GM19438 (cell line): Measurements from ENCODE around the gene SNCG.
"Not testable (repeated sequence)": the region's sequence is repeated elsewhere in the genome, so short reads cannot be mapped to it uniquely, and the experiment has no call there.

Source experiments
- ATAC-seq: cut with Tn5 transposase; IDR thresholded peaks from one replicate; pipeline ENCODE4 v1.9.1; 2021; ENCODE audit warnings: low read depth; ENCODE audit not compliant: unreplicated experiment

Gene SNCG

DNA sequence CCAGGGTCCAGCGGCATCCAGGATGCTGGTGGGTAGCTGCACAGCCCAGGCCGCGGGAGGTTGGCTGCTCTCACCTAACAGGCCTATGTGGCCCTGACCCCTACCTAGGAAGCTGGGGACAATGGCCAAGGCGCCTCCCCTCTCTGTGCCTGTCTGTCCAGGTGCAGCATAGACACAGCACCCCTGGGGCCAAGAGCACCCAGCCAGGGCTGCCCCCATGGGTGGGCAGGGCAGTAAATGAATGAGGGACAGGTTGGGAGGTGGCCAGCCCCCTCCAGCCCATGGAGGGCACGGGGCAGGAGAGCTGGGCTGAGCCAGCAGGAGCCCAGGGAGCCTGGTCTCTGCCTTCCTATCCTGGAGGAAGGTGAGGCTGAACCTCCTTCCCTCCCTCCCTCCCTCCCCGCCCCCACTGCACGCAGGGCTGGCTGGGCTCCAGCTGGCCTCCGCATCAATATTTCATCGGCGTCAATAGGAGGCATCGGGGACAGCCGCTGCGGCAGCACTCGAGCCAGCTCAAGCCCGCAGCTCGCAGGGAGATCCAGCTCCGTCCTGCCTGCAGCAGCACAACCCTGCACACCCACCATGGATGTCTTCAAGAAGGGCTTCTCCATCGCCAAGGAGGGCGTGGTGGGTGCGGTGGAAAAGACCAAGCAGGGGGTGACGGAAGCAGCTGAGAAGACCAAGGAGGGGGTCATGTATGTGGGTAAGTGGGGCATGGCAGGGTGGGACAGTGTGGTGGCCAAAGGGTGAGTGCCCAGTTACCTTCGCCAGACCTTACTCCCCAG lies at the start of gene SNCG:
SNCG (plus strand) TSS at position 484 of the 785 bp plus-strand sequence; CDS start at position 583, 99 bp downstream.
- no peak for ATAC-seq

DNA sequence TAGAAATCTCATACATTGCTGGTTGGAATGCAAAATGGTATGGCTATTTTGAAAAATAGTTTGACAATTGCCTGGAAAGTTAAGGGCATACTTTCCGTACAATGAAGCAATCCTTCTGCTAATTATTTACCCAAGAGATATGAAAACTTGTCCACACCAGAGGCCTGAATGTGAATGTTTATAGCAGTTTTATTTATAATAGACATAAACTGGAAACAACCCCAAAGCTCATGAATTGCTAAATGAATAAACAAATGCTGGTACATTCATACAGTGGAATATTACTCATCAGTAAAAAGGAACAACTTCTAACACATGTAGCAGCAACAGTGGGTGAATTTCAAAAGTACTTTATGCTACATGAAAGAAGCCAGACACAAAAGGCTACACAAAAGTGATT lies 43.7 kb upstream of the SNCG start:
- ATAC-seq = no peak

DNA sequence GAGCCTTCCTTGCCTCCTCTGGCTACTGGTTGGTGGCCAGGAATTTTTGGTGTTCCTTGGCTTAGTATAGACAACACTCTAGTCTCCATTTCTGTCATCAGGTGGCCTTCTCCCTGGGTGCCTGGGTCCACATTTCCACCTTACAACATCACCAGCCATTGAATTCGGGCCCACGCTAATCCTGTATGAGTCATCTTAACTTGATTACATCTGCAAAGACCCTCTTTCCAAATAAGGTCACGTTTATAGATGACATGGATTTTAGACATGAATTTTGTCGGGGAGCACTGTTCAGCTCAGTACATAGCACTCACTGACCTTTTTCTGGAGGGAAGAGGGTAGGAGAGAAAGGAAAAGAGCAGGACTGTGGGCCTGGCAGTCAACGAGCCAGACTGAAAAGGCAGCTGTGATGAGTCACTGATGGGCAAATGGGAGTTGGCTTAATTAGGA lies 40.4 kb upstream of the SNCG start:
- no peak for ATAC-seq

DNA sequence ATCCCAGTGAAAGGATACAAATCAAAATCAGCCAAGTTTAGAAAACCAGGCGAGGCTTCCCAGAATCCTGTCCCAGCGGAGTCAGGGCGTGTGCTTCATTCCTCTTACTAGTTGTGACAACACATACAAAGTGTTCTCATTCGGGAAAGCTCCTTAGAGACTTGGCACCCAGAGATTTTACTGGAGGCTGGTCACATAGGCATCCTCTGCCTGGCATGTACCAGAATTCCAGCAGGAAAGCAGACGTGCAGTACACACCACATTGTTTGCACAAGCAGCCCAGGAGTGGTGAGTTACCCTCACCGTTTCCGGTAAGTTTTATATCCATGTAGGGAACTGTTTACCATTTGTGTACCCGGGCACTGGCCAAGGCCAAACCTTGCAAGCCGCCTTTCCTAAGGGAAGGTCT lies 35.8 kb upstream of the SNCG start:
- no peak for ATAC-seq

DNA sequence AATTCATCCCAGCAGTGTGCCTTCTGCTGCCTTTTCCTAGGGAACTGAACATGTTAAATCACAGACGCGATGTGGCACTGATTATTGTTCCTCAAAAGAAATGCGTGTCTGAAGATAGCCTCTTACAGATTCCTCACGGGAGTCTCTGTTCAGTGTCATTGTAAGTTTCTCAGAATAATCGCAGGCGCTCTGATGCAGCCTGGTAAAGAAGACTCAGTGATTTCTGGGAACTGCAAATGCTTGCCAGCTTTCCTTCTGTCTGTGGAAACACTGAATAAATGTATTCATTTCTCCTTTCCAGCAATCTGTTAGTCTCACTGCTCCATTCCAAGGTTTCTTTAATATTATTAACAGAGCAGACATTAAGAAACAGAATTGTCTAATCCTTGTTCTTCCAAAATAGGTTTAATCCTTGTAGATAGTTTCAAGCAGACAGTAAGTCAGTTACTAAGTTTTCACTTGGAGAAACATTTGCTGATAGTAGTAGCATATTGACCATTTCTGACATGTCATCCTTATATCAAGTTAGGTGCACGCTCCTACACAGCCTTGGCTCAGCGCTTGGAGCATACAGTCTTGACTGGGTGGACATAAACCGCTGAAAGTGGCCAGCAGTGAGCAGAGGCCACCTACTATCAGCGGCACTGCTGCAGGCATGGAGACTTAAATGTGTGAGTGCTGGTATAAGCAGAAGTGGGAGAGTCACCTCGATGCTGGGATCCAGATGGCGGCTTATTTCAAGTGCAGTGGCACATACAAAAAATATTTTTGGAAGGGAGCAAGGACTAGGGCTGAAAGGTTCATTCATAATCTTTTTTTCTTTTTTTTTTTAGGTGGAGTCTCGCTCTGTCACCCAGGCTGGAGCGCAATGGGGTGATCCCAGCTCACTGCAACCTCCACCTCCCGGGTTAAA lies 28.7 kb upstream of the SNCG start:
- ATAC-seq = no peak

DNA sequence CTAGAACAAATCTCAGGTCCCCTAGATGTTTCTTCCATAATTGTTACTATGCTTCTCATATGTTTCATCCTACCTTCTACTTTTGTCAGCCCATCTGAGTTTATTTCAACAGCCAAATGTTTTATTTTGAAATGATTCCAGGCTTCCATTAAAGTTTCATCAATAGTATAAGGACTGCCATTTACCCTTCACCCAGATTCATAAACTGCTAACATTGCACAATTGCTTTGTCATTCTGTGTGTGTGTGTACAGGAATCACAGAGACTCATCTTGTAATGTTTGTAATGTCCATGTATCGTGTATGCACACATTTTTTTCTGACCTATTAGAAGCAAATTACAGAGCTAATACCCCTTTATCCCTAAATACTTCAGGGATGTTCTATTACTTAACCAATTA lies 26.5 kb upstream of the SNCG start:
- ATAC-seq = no peak

DNA sequence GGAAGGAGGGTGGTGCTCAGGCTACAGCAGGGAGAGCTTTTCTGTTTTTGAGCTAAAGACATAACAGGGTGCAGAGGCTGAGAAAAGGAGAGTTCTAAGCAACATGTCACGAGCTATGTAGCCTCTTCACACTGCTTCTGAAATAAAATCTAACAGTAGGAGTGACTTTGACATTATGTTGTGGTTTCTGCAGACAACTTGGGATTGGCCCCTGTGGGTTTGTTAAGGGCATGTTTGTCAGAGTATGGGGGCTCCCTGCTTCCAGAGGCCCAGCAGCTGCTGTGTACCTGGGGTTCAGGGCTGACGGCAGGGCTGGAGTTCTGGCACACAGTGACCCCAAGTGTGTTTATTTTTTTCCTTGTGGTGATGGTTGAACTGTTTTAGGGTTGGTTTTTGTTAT lies 25.7 kb upstream of the SNCG start:
- ATAC-seq = no peak

DNA sequence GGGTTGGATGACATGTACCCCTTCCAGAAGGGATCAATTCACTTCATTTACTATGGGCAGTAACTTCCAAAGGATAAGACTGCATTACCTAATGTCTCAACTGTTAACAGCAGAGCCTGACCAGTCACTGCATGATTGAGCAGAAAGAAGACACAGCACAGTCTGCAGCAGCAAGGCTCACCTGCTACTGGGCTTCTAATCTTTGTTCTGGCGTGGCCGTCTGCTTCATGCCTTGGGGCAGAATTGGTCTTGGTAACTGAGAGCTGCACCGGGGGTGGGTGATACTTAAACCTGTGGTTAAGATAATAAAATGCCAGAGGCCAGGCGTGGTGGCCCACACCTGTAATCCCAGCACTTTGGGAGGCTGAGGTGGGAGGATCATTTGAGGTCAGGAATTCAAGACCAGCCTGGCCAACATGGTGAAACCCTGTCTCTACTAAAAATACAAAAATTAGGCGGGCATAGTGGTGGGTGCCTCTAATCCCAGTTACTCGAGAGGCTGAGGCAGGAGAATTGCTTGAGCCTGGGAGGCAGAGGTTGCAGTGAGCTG lies 24.2 kb upstream of the SNCG start:
- not testable (repeated sequence) for ATAC-seq

DNA sequence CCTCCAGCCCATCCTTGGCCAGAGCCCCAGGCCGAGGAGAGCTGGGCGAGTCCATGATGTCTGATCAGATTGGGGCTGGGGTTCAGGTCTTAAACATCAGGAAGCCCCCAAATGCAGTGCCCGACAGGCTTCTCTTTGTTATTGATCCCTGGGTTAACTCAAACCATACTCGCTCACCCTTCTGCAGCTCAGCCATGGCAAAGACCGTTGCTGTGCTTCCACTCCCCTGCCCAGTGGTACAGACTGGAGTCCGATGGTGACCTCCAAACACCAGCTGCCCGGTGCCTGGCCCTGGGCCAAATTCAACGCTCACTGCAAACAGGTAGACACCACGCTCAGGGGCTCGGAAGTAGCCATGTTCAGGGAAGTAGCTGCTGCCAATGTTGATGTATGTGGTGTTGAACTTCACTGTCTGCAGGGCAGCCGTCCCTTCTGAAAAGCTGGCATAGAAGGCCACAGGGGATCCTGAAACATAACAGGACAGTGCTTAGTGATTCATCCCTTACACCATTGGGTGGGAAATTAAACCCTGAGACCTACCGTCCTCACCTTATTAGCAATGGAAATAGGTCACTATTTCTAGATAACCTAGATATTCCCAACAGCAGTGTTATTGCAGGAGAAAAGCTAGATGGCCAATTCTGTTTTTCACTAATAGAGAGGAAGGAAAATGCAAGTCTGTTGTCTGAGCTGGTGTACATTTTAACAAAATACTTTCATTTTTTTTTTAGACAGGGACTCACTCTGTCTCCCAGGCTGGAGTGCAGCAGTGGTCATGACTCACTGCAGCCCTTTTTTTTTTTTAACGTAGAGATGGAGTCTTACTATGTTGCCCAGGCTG lies 21.5 kb upstream of the SNCG start:
- ATAC-seq = no peak

DNA sequence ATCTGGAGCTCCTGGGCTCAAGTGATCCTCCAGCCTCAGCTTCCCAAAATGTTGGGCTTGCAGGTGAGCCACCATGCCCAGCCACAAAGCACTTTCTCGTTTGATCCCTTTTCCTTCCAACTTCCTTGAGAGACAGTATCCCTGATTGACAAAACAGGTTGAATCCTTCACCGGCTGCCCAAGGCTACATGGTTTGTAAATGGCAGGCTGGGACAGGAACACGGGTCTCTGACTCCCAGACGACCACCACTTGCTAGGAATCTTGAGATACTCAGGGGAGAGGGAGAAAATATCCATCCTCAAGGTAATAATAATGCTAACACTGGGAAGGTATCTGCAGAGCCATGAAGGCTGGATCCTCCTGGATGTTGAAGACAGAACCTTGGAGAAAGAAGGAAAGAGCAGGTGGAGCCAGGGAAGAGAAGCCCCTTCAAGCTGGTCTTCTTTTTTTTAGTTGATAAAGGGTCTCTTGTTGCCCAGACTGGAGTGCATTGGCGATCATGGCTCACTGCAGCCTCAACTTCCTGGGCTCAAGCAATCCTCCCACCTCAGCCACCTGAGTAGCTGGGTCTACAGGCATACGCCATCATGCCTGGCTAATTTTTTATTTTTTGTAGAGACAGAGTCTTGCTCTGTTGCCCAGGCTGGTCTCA lies 20.8 kb upstream of the SNCG start:
- ATAC-seq = no peak

DNA sequence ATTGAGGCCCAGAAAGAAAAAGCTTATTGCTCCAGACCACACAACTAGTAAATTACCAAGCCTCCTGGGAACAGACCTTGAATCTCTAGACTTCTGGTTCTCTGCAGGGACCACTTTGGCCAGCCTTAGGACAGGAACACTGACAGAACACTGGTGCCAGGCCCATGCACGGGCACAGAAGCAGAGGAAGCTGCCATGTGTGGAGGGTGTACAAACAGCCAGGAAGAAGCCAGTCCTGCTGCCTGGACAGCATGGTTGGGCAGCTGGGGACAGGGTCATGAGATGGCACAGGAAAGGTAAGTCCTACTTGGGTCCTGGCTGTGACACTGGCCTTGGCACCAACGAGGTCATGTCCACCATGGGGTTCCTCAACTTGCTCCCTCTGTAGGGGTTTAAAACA lies 20.1 kb upstream of the SNCG start:
- no peak for ATAC-seq

DNA sequence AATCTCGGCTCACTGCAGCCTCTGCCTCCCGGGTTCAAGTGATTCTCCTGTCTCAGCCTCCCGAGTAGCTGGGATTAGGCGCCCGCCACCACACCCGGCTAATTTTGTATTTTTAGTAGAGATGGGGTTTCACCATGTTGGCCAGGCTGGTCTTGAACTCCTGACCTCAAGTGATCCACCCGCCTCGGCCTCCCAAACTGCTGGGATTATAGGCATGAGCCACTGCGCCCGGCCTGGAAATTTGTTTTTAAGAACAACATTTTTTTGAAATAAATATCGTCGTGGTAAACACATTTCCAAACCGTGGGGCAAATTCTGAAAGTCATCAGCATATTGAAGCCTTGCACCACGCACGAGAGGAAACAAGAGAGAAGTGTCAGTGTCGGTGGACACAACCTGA lies 18.3 kb upstream of the SNCG start:
- ATAC-seq = not testable (repeated sequence)

DNA sequence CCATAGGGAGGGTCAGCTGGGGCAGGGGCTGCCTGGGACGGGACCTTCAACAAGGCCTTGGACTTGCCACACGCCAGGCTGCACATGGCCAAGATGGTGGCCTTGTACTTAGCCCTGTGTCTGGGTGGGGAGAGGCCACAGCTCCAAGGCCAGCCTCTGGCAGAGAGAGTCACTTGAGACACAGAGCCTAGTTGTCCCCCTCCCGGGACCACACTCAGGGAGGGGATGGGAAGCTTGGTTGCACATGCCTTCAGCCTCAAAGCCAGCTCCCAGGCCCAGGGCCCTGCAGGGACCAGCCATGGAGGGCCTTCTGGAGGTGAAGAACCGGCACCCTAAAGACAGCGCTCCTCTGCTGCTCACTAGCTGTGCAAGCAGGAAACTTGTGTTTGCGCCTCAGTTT lies 17.7 kb upstream of the SNCG start:
- ATAC-seq = no peak

DNA sequence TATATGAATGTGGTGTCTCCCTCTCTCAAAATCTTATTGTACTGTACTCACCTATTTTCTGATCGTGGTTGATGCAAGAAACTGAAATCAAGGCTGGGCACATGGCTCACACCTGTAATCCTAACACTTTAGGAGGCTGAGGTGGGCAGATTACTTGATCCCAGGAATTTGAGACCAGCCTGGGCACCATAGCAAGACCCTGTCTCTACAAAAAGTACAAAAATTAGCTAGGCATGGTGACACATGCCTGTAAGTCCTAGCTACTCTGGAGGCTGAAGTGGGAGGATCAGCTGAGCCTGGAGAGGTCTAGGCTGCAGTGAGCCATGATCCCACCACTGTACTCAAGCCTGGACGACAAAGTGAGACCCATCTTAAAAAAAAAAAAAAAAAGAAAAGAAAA lies 17.0 kb upstream of the SNCG start:
- ATAC-seq = no peak

DNA sequence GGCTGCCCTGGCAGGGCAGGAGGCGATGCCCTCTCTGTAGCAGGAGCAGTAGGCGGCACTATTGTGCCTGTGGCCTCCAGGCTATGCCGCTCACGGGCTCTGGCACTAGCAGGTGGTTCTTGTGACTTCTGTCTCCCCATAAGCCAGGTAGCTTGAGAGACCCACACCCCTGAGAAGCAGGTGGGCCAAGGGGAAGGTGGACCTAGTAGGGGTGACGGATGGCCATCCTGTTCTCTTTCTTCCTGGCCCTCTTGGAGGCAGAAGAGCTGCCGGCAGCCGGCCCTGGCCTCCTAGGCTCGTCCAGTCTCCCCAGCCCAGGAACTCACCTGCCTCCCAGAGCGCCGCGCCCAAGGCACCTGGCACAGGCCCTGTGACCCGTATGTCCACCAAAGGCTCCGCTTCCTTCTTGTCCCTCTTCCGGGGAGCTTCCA lies 16.4 kb upstream of the SNCG start:
- no peak for ATAC-seq

DNA sequence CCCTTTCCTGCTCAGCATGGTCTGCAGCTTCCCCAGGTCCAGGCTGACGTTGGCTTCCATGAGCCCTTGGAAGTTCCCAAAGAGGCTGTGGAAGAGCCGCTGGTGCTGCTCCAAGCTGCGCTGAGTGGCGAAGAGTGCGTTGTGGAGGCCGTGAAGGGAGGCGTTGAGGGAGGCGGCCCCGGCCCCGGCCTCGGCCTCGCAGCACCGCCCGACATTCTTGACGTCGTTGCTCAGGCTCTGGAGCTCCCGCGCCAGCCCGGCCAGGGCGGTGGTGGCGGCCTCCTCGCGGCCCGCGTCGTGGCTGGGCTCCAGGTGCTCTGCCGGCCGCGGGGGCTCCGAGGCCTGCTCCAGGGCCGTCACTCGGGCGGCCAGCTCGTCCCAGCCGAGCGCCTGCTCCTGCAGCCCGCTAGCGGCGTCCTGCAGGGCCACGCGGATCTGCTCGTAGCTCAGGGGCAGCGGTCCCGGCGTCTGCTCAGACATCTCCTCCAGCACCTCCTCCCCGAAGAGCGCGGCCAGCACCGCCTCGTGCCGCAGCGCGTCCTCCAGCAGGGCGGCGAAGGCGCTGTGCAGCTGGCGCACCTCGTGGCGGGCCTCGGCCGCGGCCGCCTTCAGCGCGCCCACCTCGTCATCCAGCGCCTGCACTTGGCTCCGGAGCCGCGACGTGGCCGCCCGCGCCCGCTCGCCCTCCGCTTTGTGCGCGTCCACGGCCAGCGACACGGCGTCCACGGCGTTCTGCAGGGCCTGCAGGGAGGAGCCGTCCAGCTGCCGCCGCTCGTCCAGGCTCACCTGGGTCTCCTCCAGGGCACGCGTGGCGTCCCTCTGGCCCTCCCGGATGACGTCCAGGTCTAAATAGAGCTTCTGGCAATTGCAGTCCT lies 15.7 kb upstream of the SNCG start:
- no peak for ATAC-seq

DNA sequence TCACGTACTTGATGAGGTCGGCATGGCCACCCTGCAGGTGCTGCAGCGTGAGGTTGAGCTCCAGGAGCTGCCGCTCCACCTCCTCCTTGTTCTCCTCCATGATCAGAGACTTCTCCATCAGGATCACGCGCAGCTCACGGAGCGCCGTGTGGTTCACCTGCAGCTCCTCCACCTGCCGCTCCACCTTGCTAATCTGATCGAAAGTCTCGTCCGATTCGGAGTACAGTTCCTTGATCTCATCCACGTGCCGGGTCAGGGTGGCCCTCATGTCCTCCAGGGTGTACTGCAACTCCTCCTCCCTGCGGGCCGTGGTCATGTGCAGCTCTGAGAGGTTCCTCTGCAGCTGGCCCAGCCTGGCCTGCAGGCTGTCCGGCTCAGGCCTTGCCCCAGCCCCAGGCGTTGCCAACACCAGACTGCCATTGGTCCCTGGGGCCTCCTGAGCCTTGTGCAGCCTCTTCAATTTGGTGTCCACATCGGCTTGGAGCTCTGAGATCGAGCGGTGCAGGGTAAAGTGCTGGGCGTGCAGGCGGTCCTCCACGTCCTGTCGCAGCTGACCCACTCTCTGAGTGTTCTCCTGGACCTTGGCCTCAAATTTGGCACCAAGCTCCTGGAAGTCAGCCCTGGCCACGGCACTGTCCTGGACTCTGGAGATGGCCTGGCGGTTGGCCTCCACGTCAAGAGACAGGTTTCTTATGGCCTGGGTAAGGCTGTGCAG lies 14.9 kb upstream of the SNCG start:
- ATAC-seq = no peak

DNA sequence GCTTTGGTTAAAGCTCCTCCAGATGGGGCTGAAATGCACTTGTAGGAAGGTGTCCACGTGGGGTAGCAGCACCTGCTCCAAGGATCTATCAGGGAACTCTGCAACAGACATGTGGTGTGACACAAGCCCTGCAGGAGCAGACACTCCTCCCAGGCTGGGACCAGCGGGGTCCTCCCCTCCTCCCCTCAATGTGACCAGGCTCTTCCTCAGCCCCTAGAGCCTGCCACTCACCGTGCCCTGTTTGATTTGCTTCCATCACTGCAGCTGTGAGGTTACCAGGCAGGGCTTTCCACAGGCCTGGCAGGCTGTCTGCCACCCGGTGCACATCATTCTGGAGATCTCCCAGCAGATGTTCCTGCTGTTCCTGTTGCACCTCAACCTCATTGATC lies 14.4 kb upstream of the SNCG start:
- ATAC-seq = no peak
